K562 (cell line): ENCODE data around the gene TMEM38B. TPM values are rescaled to one million over a fixed set of nuclear protein-coding genes. Genes with fewer than 3 reads are reported as not detected.

Experiments
- CHAMP1 ChIP-seq: fragments of 450-650 bp; IDR thresholded peaks from 2 replicates; pipeline ENCODE4 v1.6.1; 2016; ENCODE audit warnings: mild to moderate bottlenecking
- E2F6 ChIP-seq, 2 experiments: IDR thresholded peaks; 2 replicates each; pipeline ENCODE4 v1.6.1; 2011; ENCODE audit warnings: borderline replicate concordance in 1 of 2, control low read depth in 1 of 2, low read depth in 1 of 2, low read length in 1 of 2, mild to moderate bottlenecking in 1 of 2, mixed read lengths in 1 of 2, moderate library complexity in 1 of 2; ENCODE audit not compliant: insufficient read depth in 1 of 2, insufficient read length in 1 of 2, poor library complexity in 1 of 2, severe bottlenecking in 1 of 2; ENCODE audit errors: extremely low read depth in 1 of 2
- ETS2 ChIP-seq: IDR thresholded peaks from 2 replicates; pipeline ENCODE4 v1.6.1; 2016; ENCODE audit warnings: borderline replicate concordance, missing genetic modification characterization, mild to moderate bottlenecking, moderate library complexity, missing compliant biosample characterization; ENCODE audit not compliant: poor library complexity, severe bottlenecking
- FOSL1 ChIP-seq: fragments of 200-800 bp; sonication (Bioruptor generic); conservative IDR thresholded peaks from 2 replicates; pipeline ENCODE4 v1.6.1; 2016; ENCODE audit warnings: missing genetic modification characterization, missing compliant biosample characterization
- FOXK2 ChIP-seq, 2 experiments: fragments of 450-650 bp; IDR thresholded peaks in 1 of 2; conservative IDR thresholded peaks in 1 of 2; 2 replicates each; pipeline ENCODE4 v1.6.1; 2016; ENCODE audit warnings: low read depth in 2 of 2, mild to moderate bottlenecking in 1 of 2
- HDAC3 ChIP-seq: fragments of 450-650 bp; IDR thresholded peaks from 2 replicates; pipeline ENCODE4 v1.6.1; 2018; ENCODE audit warnings: borderline replicate concordance, mild to moderate bottlenecking, moderate library complexity; ENCODE audit not compliant: partially characterized antibody
- JUND ChIP-seq, 2 experiments: IDR thresholded peaks; 2 replicates in 1 of 2; 3 replicates in 1 of 2; pipeline ENCODE4 v1.6.1; 2011; ENCODE audit warnings: borderline replicate concordance in 2 of 2, low read depth in 2 of 2, low read length in 2 of 2, improper control_type of control experiment in 1 of 2, missing biosample characterization in 1 of 2, missing genetic modification characterization in 1 of 2, missing genetic modification reagents in 1 of 2
- NR2C1 ChIP-seq, 2 experiments: fragments of 450-650 bp; IDR thresholded peaks; 2 replicates each; pipeline ENCODE4 v1.6.1; 2017; ENCODE audit warnings: mild to moderate bottlenecking in 2 of 2, antibody characterized with exemption in 1 of 2, inconsistent platforms in 1 of 2, missing compliant biosample characterization in 1 of 2, missing genetic modification characterization in 1 of 2
- POLR2G ChIP-seq: fragments of 200-400 bp; formaldehyde crosslinking; IDR thresholded peaks from 2 replicates; pipeline ENCODE4 v1.6.1; 2017; ENCODE audit warnings: low read depth, mild to moderate bottlenecking, antibody characterized with exemption, low read length, moderate library complexity
- SMARCA5 ChIP-seq: fragments of 450-650 bp; IDR thresholded peaks from 2 replicates; pipeline ENCODE4 v1.6.1; 2016
- SOX6 ChIP-seq: fragments of 450-650 bp; IDR thresholded peaks from 2 replicates; pipeline ENCODE4 v1.6.1; 2014; ENCODE audit warnings: mild to moderate bottlenecking
- SRSF9 ChIP-seq: fragments of 200-400 bp; formaldehyde crosslinking; IDR thresholded peaks from 2 replicates; pipeline ENCODE4 v1.6.1; 2017; ENCODE audit warnings: low read depth, low read length, borderline replicate concordance
- TEAD2 ChIP-seq: fragments of 450-650 bp; IDR thresholded peaks from 2 replicates; pipeline ENCODE4 v1.6.1; 2016; ENCODE audit warnings: missing genetic modification characterization, control low read depth, missing compliant biosample characterization
- TFAM ChIP-seq: fragments of 250-450 bp; sonication (Bioruptor Pico); conservative IDR thresholded peaks from 2 replicates; pipeline ENCODE4 v1.5.0; 2021; ENCODE audit warnings: mild to moderate bottlenecking, moderate library complexity
- THRAP3 ChIP-seq: fragments of 450-650 bp; IDR thresholded peaks from 2 replicates; pipeline ENCODE4 v1.6.1; 2016; ENCODE audit warnings: mild to moderate bottlenecking, inconsistent platforms, borderline replicate concordance
- XRCC4 ChIP-seq: IDR thresholded peaks from one replicate; pipeline ENCODE4 v1.6.1; 2011; ENCODE audit not compliant: insufficient read depth, insufficient read length; ENCODE audit errors: extremely low read depth
- ZEB2 ChIP-seq: fragments of 450-650 bp; IDR thresholded peaks from 2 replicates; pipeline ENCODE4 v1.6.1; 2016
- ZNF324 ChIP-seq: fragments of 250-450 bp; sonication (Bioruptor Pico); IDR thresholded peaks from 2 replicates; pipeline ENCODE4 v1.4.0; 2020; ENCODE audit warnings: mild to moderate bottlenecking
- ZNF584 ChIP-seq: fragments of 200-800 bp; sonication (Bioruptor generic); IDR thresholded peaks from 2 replicates; pipeline ENCODE4 v1.6.1; 2016; ENCODE audit warnings: low read depth, mild to moderate bottlenecking, missing genetic modification characterization, missing compliant biosample characterization
- ZNF644 ChIP-seq: fragments of 200-800 bp; sonication (Bioruptor generic); IDR thresholded peaks from 2 replicates; pipeline ENCODE4 v1.6.1; 2016; ENCODE audit warnings: low read depth, missing genetic modification characterization, missing compliant biosample characterization
- ZNF75A ChIP-seq: fragments of 450-650 bp; formaldehyde crosslinking; IDR thresholded peaks from 2 replicates; pipeline ENCODE4 v1.4.0; 2020; ENCODE audit warnings: mild to moderate bottlenecking
- polyA plus RNA-seq, 8 experiments: library from polyadenylated mRNA; depleted of rRNA in 4 of 8; stranded (reverse) in 5 of 8; unstranded in 3 of 8; fragments of >200 nt; fragmentation: Nextera tagmentation in 2 of 8; fragmentation: Illumina TruSeq in 1 of 8; extraction: Ambion mirVana in 2 of 8; extraction: Trizol in 1 of 8; gene quantifications; 2 replicates each; pipeline versions ENCODE4 v1.2.1 to v1.2.3, GENCODE V29; 2011 to 2014; ENCODE audit warnings: inconsistent platforms in 1 of 8, missing spikeins in 1 of 8
- total RNA-seq, 7 experiments: library from RNA; depleted of rRNA in 6 of 7; stranded (reverse); fragments of >200 nt in 6 of 7; fragmentation: Illumina TruSeq in 2 of 7; extraction: Trizol in 2 of 7; gene quantifications; 2 replicates each; pipeline versions ENCODE4 v1.2.1 to v1.2.3, GENCODE V29; 2011 to 2021; ENCODE audit warnings: low replicate concordance in 1 of 7
- TF ChIP-seq, protein P1 (sequence below): sonication (generic); formaldehyde crosslinking; IDR thresholded peaks from 2 replicates; pipeline ENCODE4 v1.8.0; 2022; ENCODE audit warnings: missing genetic modification reagents, mild to moderate bottlenecking, borderline replicate concordance
- TF ChIP-seq, protein P2 (sequence below): fragments of 250-450 bp; sonication (Bioruptor Pico); IDR thresholded peaks from 2 replicates; pipeline ENCODE4 v1.8.0; 2021; ENCODE audit warnings: borderline replicate concordance, mild to moderate bottlenecking, moderate library complexity; ENCODE audit not compliant: poor library complexity, severe bottlenecking

Gene TMEM38B
- total and polyA plus RNA-seq, 9 of the 15 experiments (the other 6 are each of a cell fraction or from before 2014, with no cell fraction given), result 26.0 to 57.5 (median 38.5) TPM

DNA sequence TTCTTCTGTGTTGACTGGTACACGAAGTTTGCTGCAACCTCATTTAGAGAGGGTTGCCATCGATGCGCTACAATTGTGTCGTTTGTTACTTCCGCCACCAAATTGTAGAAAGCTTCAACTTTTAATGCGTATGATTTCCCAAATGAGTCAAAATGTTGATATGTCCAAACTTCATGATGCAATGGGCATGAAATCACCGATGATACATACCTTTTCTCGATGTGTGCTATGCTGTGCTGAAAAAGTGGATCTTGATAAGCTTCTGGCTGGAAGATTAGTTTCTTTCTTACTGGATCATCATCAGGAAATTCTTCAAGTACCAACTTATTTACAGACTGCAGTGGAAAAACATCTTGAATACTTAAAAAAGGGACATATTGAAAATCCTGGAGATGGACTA lies 65.7 kb downstream of the TMEM38B start (continued):
- TF ChIP-seq POLR2G (no peak), NR2C1 (IDR thresholded peaks at IDR 0.05) (no peak), NR2C1 (tag; IDR thresholded peaks at IDR 0.05) (0 out of 2 replicates have a peak, but pooled peaks have one; percentile 12), E2F6 (IDR thresholded peaks at IDR 0.05; ENCODE audit: borderline replicate concordance in 1 of 2, extremely low read depth in 1 of 2, insufficient read depth in 1 of 2, insufficient read length in 1 of 2, low read depth in 1 of 2, low read length in 1 of 2, poor library complexity in 1 of 2, severe bottlenecking in 1 of 2) (no peak), FOSL1 (peak; percentile 54), XRCC4 (no peak), SOX6 (0 out of 2 replicates have a peak, but pooled peaks have one; percentile 14), SRSF9 (no peak), ETS2 (no peak), TEAD2 (tag) (no peak), ZNF644 (tag) (no peak), ZNF584 (CRISPR knock-in tag) (no peak), HDAC3 (no peak), FOXK2 (conservative IDR thresholded peaks at IDR 0.05 in 1 of 2, IDR thresholded peaks at IDR 0.05 in 1 of 2; ENCODE audit: low read depth in 2 of 2) (no peak), TFAM (CRISPR knock-in tag) (no peak), CHAMP1 (no peak), JUND (IDR thresholded peaks at IDR 0.05; ENCODE audit: borderline replicate concordance, low read depth, low read length) (peak; percentile 50; the same call in 1 of the 2 replicates), JUND (tag; IDR thresholded peaks at IDR 0.05; ENCODE audit: borderline replicate concordance, low read depth, low read length) (no peak), ZEB2 (no peak), ZNF75A (CRISPR knock-in tag) (no peak), ZNF324 (CRISPR knock-in tag) (no peak), SMARCA5 (no peak), THRAP3 (no peak)
- TF ChIP-seq, protein P1, sequence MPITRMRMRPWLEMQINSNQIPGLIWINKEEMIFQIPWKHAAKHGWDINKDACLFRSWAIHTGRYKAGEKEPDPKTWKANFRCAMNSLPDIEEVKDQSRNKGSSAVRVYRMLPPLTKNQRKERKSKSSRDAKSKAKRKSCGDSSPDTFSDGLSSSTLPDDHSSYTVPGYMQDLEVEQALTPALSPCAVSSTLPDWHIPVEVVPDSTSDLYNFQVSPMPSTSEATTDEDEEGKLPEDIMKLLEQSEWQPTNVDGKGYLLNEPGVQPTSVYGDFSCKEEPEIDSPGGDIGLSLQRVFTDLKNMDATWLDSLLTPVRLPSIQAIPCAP (CRISPR knock-in tag), result no peak
- TF ChIP-seq, protein P2, sequence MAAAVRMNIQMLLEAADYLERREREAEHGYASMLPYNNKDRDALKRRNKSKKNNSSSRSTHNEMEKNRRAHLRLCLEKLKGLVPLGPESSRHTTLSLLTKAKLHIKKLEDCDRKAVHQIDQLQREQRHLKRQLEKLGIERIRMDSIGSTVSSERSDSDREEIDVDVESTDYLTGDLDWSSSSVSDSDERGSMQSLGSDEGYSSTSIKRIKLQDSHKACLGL (CRISPR knock-in tag), result no peak
